ENCODE results near the gene ZSCAN10.

DNA sequence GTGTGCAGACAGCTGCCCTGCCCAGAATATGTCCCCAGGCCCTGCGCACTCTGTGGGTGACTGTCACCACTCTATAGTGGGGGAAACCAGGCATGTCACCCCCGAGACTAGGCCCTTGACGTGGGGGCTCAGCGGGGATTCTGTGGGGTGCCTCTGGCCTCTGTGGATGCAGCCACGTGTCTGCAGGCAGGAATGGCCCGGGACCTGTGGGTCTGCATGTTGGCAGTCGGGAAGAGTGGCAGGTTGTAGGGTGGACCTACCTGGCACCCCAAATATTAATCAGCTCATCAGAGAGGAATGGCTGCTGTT is 32.7 kb downstream of the ZSCAN10 start:
- TF ChIP-seq EP300 (IDR thresholded peaks at IDR 0.05; ENCODE audit: borderline replicate concordance) (no peak), CEBPB (IDR thresholded peaks at IDR 0.05) (no peak), RAD21 (IDR thresholded peaks at IDR 0.05; ENCODE audit: low read depth) (no peak), ZBTB7A (IDR thresholded peaks at IDR 0.05; ENCODE audit: low read depth) (no peak), YY1 (IDR thresholded peaks at IDR 0.05; ENCODE audit: low read depth) (no peak), TAF1 (IDR thresholded peaks at IDR 0.05; ENCODE audit: low read depth) (no peak), NFIC (IDR thresholded peaks at IDR 0.05) (no peak)
